GM23338 (cell line): ENCODE measurements around the gene VPS4A. TPM values are rescaled to one million over a fixed set of nuclear protein-coding genes. Genes with fewer than 3 reads are reported as not detected.

Experiments
- ATAC-seq: fragments of 200-7000 bp; cut with Tn5 transposase; 3 replicates; pipeline ENCODE4 v1.9.1; 2020
- DNase-seq: peaks from one replicate; pipeline ENCODE4 v3.0.0-alpha.2; 2015; ENCODE audit warnings: low spot score
- H2AFZ ChIP-seq: fragments of 200-600 bp; sonication (generic); 2 replicates; pipeline ENCODE4 v1.8.0; 2016; ENCODE audit warnings: antibody characterized with exemption, mild to moderate bottlenecking, moderate library complexity
- H3F3A ChIP-seq: fragments of 200-600 bp; sonication (generic); replicated peaks from 2 replicates; pipeline ENCODE4 v1.8.0; 2017; ENCODE audit warnings: antibody characterized with exemption, mixed run types, low read depth
- H3K27ac ChIP-seq: fragments of 200-600 bp; sonication (generic); 2 replicates; pipeline ENCODE4 v1.6.1; 2016; ENCODE audit warnings: low read depth
- H3K27me3 ChIP-seq: fragments of 200-600 bp; sonication (generic); 2 replicates; pipeline ENCODE4 v1.8.0; 2016; ENCODE audit warnings: mild to moderate bottlenecking, mixed run types, moderate library complexity; ENCODE audit not compliant: insufficient read depth
- H3K36me3 ChIP-seq: fragments of 200-600 bp; sonication (generic); 2 replicates; pipeline ENCODE4 v1.8.0; 2016; ENCODE audit warnings: mild to moderate bottlenecking; ENCODE audit not compliant: insufficient read depth
- H3K4me1 ChIP-seq: fragments of 200-600 bp; sonication (generic); 2 replicates; pipeline ENCODE4 v1.8.0; 2016; ENCODE audit warnings: mild to moderate bottlenecking, moderate library complexity; ENCODE audit not compliant: insufficient read depth
- H3K4me2 ChIP-seq: fragments of 200-600 bp; sonication (generic); 2 replicates; pipeline ENCODE4 v1.7.1; 2017; ENCODE audit warnings: mixed run types
- H3K4me3 ChIP-seq: fragments of 200-600 bp; sonication (generic); 2 replicates; pipeline ENCODE4 v1.6.1; 2016; ENCODE audit warnings: mixed run types
- H3K79me2 ChIP-seq: fragments of 200-600 bp; sonication (generic); replicated peaks from 2 replicates; pipeline ENCODE4 v1.8.0; 2017; ENCODE audit warnings: mild to moderate bottlenecking; ENCODE audit not compliant: insufficient read depth
- H3K9me2 ChIP-seq: fragments of 200-600 bp; sonication (generic); 2 replicates; pipeline ENCODE4 v1.8.0; 2017; ENCODE audit not compliant: insufficient read depth
- H4K20me1 ChIP-seq: fragments of 200-600 bp; sonication (generic); replicated peaks from 2 replicates; pipeline ENCODE4 v1.8.0; 2017; ENCODE audit warnings: mild to moderate bottlenecking; ENCODE audit not compliant: insufficient read depth
- H3K27ac Mint-ChIP-seq: 2 replicates; pipeline ENCODE4 v1.8.0; 2020; ENCODE audit warnings: inconsistent platforms, mild to moderate bottlenecking, moderate library complexity, mixed read lengths
- H3K27me3 Mint-ChIP-seq: 3 replicates; pipeline ENCODE4 v1.8.0; 2022; ENCODE audit warnings: low read depth, mild to moderate bottlenecking, moderate library complexity, mixed read lengths, inconsistent platforms; ENCODE audit not compliant: insufficient read depth, poor library complexity
- H3K36me3 Mint-ChIP-seq: 3 replicates; pipeline ENCODE4 v1.8.0; 2021; ENCODE audit warnings: low read depth, mild to moderate bottlenecking, inconsistent platforms, moderate library complexity, mixed read lengths
- H3K4me1 Mint-ChIP-seq: 3 replicates; pipeline ENCODE4 v1.8.0; 2020; ENCODE audit warnings: mild to moderate bottlenecking, inconsistent platforms, mixed read lengths
- H3K4me3 Mint-ChIP-seq: 3 replicates; pipeline ENCODE4 v1.8.0; 2021; ENCODE audit warnings: moderate library complexity, mild to moderate bottlenecking, inconsistent platforms, mixed read lengths
- H3K9me3 Mint-ChIP-seq: 3 replicates; pipeline ENCODE4 v1.8.0; 2020; ENCODE audit warnings: moderate library complexity, mild to moderate bottlenecking, inconsistent platforms, mixed read lengths
- CREB1 ChIP-seq: fragments of 250-450 bp; sonication (Bioruptor Pico); IDR thresholded peaks from 2 replicates; pipeline ENCODE4 v1.5.0; 2020; ENCODE audit warnings: low read depth, mild to moderate bottlenecking, moderate library complexity
- ETS1 ChIP-seq: IDR thresholded peaks from 2 replicates; pipeline ENCODE4 v1.6.1; 2016; ENCODE audit warnings: antibody characterized with exemption
- EZH2 ChIP-seq: fragments of 200-600 bp; sonication (generic); IDR thresholded peaks from one replicate; pipeline ENCODE4 v1.8.0; 2017; ENCODE audit warnings: antibody characterized with exemption, mild to moderate bottlenecking, low read depth; ENCODE audit not compliant: unreplicated experiment
- EZH2phosphoT487 ChIP-seq: fragments of 200-600 bp; sonication (generic); IDR thresholded peaks from one replicate; pipeline ENCODE4 v1.8.1; 2018; ENCODE audit warnings: antibody characterized with exemption; ENCODE audit not compliant: unreplicated experiment
- JUNB ChIP-seq: IDR thresholded peaks from one replicate; pipeline ENCODE4 v1.6.1; 2016; ENCODE audit warnings: antibody characterized with exemption; ENCODE audit not compliant: unreplicated experiment
- NANOG ChIP-seq: IDR thresholded peaks from 2 replicates; pipeline ENCODE4 v1.6.1; 2016; ENCODE audit warnings: antibody characterized with exemption, borderline replicate concordance
- POLR2AphosphoS5 ChIP-seq: IDR thresholded peaks from 2 replicates; pipeline ENCODE4 v1.6.1; 2016; ENCODE audit warnings: antibody characterized with exemption, low read depth
- REST ChIP-seq: IDR thresholded peaks from one replicate; pipeline ENCODE4 v1.6.1; 2018; ENCODE audit warnings: antibody characterized with exemption; ENCODE audit not compliant: unreplicated experiment
- STAT1 ChIP-seq: IDR thresholded peaks from one replicate; pipeline ENCODE4 v1.6.1; 2016; ENCODE audit warnings: antibody characterized with exemption; ENCODE audit not compliant: unreplicated experiment
- ZNF114 ChIP-seq: fragments of 250-450 bp; sonication (Bioruptor Pico); IDR thresholded peaks from 2 replicates; pipeline ENCODE4 v1.5.0; 2020; ENCODE audit warnings: mild to moderate bottlenecking, moderate library complexity
- ZNF331 ChIP-seq: fragments of 250-450 bp; sonication (Bioruptor Pico); IDR thresholded peaks from 2 replicates; pipeline ENCODE4 v1.5.0; 2020; ENCODE audit warnings: low read depth, mild to moderate bottlenecking, moderate library complexity
- ZNF462 ChIP-seq: fragments of 250-450 bp; sonication (Bioruptor Pico); IDR thresholded peaks from 2 replicates; pipeline ENCODE4 v1.5.0; 2020; ENCODE audit warnings: mild to moderate bottlenecking, moderate library complexity
- polyA plus RNA-seq: library from polyadenylated mRNA; unstranded; fragments of >200 nt; fragmentation: Nextera tagmentation; extraction: Ambion mirVana; gene quantifications from 2 replicates; pipeline ENCODE4 v1.2.1, GENCODE V29; 2016
- total RNA-seq: library from RNA; depleted of rRNA; stranded (reverse); fragments of >200 nt; shearing (Covaris generic); gene quantifications from 2 replicates; pipeline ENCODE4 v1.2.3, GENCODE V29; 2014
- TF ChIP-seq, protein P1 (sequence below), 2 experiments: fragments of 200-600 bp in 1 of 2; sonication (generic) in 1 of 2; conservative IDR thresholded peaks; 2 replicates each; pipeline versions ENCODE4 v1.5.1 to v1.6.1; 2016 to 2017; ENCODE audit warnings: antibody characterized with exemption in 2 of 2, low read depth in 2 of 2, mild to moderate bottlenecking in 2 of 2, moderate library complexity in 1 of 2

The VPS4A gene
- total and polyA plus RNA-seq, 2 experiments from 2014 or later = 29.1 to 32.7 TPM

GRCh38 chr16:69350536-69351133 is 39.5 kb downstream of the VPS4A start:
- Histone ChIP-seq H3K79me2 (no peaks in the 10 kb centered on the region), H3K27ac (no peak overlapping the region), H3K4me1 (no peaks in the 10 kb centered on the region), H3K4me3 (no peak overlapping the region), H3K36me3 (no peaks in the 10 kb centered on the region), H2AFZ (no peak overlapping the region), H4K20me1 (no peaks in the 10 kb centered on the region; the same call in 1 of the 2 replicates), H3K4me2 (no peak overlapping the region), H3F3A (no peaks in the 10 kb centered on the region), H3K9me2 (no peaks in the 10 kb centered on the region), H3K27me3 (no peaks in the 10 kb centered on the region)
- Mint-ChIP-seq H3K36me3 (peaks cover 2% of the 10 kb centered on the region; the same call in 1 of the 3 replicates), H3K9me3 (no peaks in the 10 kb centered on the region), H3K27me3 (peaks cover 11% of the 10 kb centered on the region), H3K4me1 (no peaks in the 10 kb centered on the region), H3K27ac (no peak overlapping the region), H3K4me3 (no peak overlapping the region)
- TF ChIP-seq JUNB = no peak
- TF ChIP-seq, protein P1, sequence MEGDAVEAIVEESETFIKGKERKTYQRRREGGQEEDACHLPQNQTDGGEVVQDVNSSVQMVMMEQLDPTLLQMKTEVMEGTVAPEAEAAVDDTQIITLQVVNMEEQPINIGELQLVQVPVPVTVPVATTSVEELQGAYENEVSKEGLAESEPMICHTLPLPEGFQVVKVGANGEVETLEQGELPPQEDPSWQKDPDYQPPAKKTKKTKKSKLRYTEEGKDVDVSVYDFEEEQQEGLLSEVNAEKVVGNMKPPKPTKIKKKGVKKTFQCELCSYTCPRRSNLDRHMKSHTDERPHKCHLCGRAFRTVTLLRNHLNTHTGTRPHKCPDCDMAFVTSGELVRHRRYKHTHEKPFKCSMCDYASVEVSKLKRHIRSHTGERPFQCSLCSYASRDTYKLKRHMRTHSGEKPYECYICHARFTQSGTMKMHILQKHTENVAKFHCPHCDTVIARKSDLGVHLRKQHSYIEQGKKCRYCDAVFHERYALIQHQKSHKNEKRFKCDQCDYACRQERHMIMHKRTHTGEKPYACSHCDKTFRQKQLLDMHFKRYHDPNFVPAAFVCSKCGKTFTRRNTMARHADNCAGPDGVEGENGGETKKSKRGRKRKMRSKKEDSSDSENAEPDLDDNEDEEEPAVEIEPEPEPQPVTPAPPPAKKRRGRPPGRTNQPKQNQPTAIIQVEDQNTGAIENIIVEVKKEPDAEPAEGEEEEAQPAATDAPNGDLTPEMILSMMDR (conservative IDR thresholded peaks at IDR 0.05; ENCODE audit: low read depth in 2 of 2) = no peak
- TF ChIP-seq POLR2AphosphoS5 = no peak
- no peak for TF ChIP-seq EZH2phosphoT487
- TF ChIP-seq CREB1 = no peak
- no peak for TF ChIP-seq ZNF331
- TF ChIP-seq REST = no peak
- TF ChIP-seq STAT1 = no peak
- TF ChIP-seq ETS1 = no peak
- no peak for TF ChIP-seq NANOG
- no peak for TF ChIP-seq ZNF114 (CRISPR knock-in tag)
- no peak for TF ChIP-seq ZNF462 (CRISPR knock-in tag)
- TF ChIP-seq EZH2 = no peak
- DNase-seq (no peak), ATAC-seq (no peak)
